MCF 10A (cell line): ENCODE results near the gene TTC32. TPM values are rescaled to one million over a fixed set of nuclear protein-coding genes. Genes with fewer than 3 reads are reported as not detected.

Source experiments
- Bru-seq: library from RNA; stranded (reverse); fragments of 400-500 nt; gene quantifications from one replicate; lab custom pipeline; 2021; lab: Mats Ljungman, UMichigan
- BruChase-seq, 2 experiments: library from RNA; stranded (reverse); fragments of 400-500 nt; gene quantifications; one replicate each; lab custom pipeline; 2021; lab: Mats Ljungman, UMichigan
- BruUV-seq: library from RNA; stranded (reverse); fragments of 400-500 nt; replicated peaks from 2 replicates; lab custom pipeline; 2021; lab: Mats Ljungman, UMichigan
- CTCF ChIA-PET: fragments of 300-600 bp; sonication (Branson Sonifier 250); formaldehyde crosslinking; extraction: SDS; loops from one replicate; lab custom pipeline; 2021; ENCODE audit warnings: antibody characterized with exemption, inconsistent platforms; lab: Yijun Ruan, JAX
- POLR2A ChIA-PET: fragments of 300-600, 350-650 bp; sonication (Branson Sonifier 250); formaldehyde crosslinking; extraction: SDS; loops from one replicate; lab custom pipeline; 2020; ENCODE audit warnings: antibody characterized with exemption, inconsistent platforms; lab: Yijun Ruan, JAX
- DNase-seq: peaks from one replicate; pipeline ENCODE4 v3.0.0-alpha.2; 2018; ENCODE audit not compliant: unreplicated experiment
- H3K27ac Mint-ChIP-seq: one replicate; pipeline ENCODE4 v1.8.0; 2022; ENCODE audit warnings: mild to moderate bottlenecking, low read depth, mixed read lengths; ENCODE audit not compliant: unreplicated experiment
- H3K27me3 Mint-ChIP-seq: one replicate; pipeline ENCODE4 v1.8.0; 2022; ENCODE audit warnings: mixed read lengths; ENCODE audit not compliant: insufficient read depth, unreplicated experiment
- H3K36me3 Mint-ChIP-seq: one replicate; pipeline ENCODE4 v1.8.0; 2022; ENCODE audit warnings: mild to moderate bottlenecking, moderate library complexity, mixed read lengths; ENCODE audit not compliant: insufficient read depth, unreplicated experiment
- H3K4me1 Mint-ChIP-seq: one replicate; pipeline ENCODE4 v1.8.0; 2022; ENCODE audit warnings: mixed read lengths; ENCODE audit not compliant: insufficient read depth, unreplicated experiment
- H3K4me3 Mint-ChIP-seq: one replicate; pipeline ENCODE4 v1.8.0; 2022; ENCODE audit warnings: mild to moderate bottlenecking, moderate library complexity, mixed read lengths; ENCODE audit not compliant: unreplicated experiment
- H3K9me3 Mint-ChIP-seq: one replicate; pipeline ENCODE4 v1.8.0; 2022; ENCODE audit warnings: mixed read lengths; ENCODE audit not compliant: unreplicated experiment
- intact Hi-C: fragments of 100-400 bp; cut with micrococcal nuclease; formaldehyde crosslinking; loops from 2 replicates; pipeline ENCODE4 v1.14.1; 2022
- long read RNA-seq: library from polyadenylated mRNA; stranded (forward); transcript quantifications from one replicate; pipeline ENCODE4 v2.0.0, GENCODE V29; 2022
- total RNA-seq: library from RNA; stranded (reverse); gene quantifications from 2 replicates; pipeline ENCODE4 v1.2.3, GENCODE V29; 2022
- TF ChIP-seq, protein P1 (sequence below): fragments of 200-600 bp; IDR thresholded peaks from one replicate; pipeline ENCODE4 v1.8.0; 2022; ENCODE audit warnings: antibody characterized with exemption, mild to moderate bottlenecking; ENCODE audit not compliant: unreplicated experiment

The TTC32 gene
- 14.1 and 18.2 TPM in 2 replicates for total RNA-seq
- percentile 92 among the genes with signal in this experiment for Bru-seq, nascent RNA
- BruChase-seq, experiment 1, labeled RNA remaining after a 6-hour chase: percentile 86 among the genes with signal in this experiment
- percentile 93 among the genes with signal in this experiment for BruChase-seq, experiment 2, labeled RNA remaining after a 2-hour chase
- long read RNA-seq, transcript TTC32-201 (3 exons, 822 nt): major isoform, 8 of 26 reads
- long read RNA-seq, partial matches to known transcripts: 0 of 26 reads
- long read RNA-seq, other reads (novel, unspliced or antisense): 15 of 26 reads

DNA sequence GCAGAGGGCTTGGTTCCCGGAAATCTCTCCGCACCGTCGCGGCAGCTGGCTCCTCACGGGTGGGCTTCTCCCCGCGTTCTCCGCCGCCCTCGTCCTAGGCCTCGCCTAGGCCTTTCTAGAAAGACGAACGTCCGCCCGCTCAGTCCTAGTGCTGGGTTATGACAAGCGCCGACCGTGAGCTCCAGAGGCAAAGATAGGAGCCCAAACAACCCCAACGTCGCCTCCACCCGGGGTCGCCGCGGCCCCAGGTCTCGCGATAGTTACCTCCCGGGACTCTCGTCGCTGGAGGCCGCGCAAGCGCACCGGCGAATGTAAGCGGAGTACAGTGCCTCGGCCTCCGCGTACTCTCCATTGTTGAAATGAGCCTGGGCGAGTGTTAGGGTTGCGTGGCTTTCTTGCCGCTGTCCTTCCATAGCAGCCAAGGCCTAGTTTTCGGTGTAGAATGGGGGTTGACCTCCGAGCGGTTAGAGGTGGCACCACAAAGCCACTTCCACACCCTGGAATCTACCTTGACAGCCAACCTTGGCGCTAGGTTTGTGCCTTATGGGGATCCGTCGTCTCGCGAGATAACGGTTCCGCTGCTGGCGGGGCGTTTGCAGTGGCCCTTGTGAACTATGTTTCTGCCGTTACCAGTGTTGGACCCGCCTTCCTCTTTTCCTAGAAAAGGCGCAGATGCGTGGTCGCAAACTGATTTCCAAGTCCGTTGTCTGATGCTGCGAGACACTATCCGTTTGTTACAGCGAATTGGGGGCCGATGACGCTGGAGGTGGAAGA lies at the start of gene TTC32:
TSS of gene TTC32 (minus strand) at position 542 of the 774 bp plus-strand sequence. CDS start at position 413, 129 bp downstream.
- Mint-ChIP-seq H3K36me3 (peaks cover 19% of the 10 kb centered on the region), H3K4me1 (peaks cover 30% of the 10 kb centered on the region), H3K9me3 (no peaks in the 10 kb centered on the region), H3K27me3 (no peaks in the 10 kb centered on the region), H3K4me3 (peak within 1 kb of the TSS; percentile 87), H3K27ac (peak within 1 kb of the TSS; percentile 99)
- intact Hi-C loops: loop anchor here (5.0 kb wide), 1 partner anchor 91 kb away; the partner anchor contains the start of gene WDR35
- TF ChIP-seq, protein P1, sequence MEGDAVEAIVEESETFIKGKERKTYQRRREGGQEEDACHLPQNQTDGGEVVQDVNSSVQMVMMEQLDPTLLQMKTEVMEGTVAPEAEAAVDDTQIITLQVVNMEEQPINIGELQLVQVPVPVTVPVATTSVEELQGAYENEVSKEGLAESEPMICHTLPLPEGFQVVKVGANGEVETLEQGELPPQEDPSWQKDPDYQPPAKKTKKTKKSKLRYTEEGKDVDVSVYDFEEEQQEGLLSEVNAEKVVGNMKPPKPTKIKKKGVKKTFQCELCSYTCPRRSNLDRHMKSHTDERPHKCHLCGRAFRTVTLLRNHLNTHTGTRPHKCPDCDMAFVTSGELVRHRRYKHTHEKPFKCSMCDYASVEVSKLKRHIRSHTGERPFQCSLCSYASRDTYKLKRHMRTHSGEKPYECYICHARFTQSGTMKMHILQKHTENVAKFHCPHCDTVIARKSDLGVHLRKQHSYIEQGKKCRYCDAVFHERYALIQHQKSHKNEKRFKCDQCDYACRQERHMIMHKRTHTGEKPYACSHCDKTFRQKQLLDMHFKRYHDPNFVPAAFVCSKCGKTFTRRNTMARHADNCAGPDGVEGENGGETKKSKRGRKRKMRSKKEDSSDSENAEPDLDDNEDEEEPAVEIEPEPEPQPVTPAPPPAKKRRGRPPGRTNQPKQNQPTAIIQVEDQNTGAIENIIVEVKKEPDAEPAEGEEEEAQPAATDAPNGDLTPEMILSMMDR: no peak
- no TSS peak for BruUV-seq
- CTCF ChIA-PET: no interaction called here
- peak; percentile 95 for DNase-seq
- POLR2A ChIA-PET: interaction anchor here (0.6 to 4.1 kb wide), 10 partner anchors 9 to 851 kb away, joined by 3 to 53 read pairs (median 4); partner anchors contain the start of genes LAPTM4A and WDR35

DNA sequence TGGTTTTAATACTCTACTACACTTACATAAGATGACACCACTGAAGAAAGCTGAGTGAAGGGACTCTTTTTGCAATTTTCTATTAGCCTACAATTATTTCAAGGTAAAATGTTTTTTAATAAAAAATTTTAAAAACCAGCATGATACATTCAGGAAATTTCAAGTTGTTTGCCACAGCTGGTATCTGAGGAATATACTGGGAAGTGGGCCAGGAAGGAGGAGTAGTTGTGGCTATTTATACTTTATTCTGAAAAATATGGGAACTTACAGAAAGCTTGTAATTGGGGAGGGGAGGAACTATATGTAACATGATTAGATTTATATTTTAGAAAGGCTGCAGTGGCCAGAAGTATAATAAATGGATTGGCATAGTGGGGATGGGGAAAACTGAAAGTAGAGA lies 47.3 kb upstream of the TTC32 start:
- intact Hi-C loops: no loop called here
- BruUV-seq: no TSS peak
- ChIA-PET POLR2A (no interaction called here), CTCF (interaction anchor here (0.7 kb wide), 1 partner anchor 67 kb away, joined by 4 read pairs; no protein-coding TSS in a partner anchor)
- no peak overlapping the region for H3K27ac Mint-ChIP-seq
- H3K4me1 Mint-ChIP-seq: peaks cover 12% of the 10 kb centered on the region
- H3K9me3 Mint-ChIP-seq: no peaks in the 10 kb centered on the region
- TF ChIP-seq, protein P1: no peak
- H3K4me3 Mint-ChIP-seq: no peak overlapping the region
- peaks cover 67% of the 10 kb centered on the region for H3K36me3 Mint-ChIP-seq
- DNase-seq: peak; percentile 4
- H3K27me3 Mint-ChIP-seq: no peaks in the 10 kb centered on the region

DNA sequence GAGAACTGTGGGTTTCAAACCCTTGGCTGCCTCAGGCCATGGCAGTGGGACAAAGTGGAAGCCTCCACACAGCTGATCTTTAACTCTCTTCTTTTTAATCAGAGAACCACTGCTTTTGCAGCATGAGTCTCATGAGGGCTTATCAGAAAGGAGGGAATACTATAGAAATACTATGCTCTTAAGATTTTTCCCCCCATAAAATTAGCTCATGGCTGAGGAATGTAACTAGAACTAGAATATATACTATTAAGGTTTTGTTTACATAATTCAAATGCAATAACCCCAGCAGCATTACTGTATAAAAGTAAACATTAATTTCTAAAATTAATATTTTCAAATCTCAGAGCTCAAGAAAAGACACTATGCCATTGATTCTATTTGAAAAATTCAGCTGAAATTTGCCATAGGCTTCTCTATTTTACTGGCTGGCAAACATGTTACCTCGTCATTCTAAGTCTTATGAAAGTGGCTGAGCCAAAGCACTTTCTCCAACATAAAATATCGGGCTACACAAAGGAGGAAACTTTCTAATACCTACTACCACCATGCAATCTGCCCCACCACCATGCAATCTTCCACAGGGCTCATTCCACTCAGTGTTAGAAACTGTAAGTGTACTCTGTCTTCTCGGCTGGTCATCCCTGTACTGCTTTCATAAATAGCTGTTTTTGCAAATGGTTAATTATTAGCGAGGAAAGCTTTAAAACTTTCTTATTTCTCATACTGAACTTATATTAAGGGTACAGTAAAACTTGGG lies 45.6 kb upstream of the TTC32 start:
- no peak for DNase-seq
- POLR2A ChIA-PET: interaction anchor here (0.6 to 1.1 kb wide), 2 partner anchors 266 to 1449 kb away, joined by 3 read pairs; no protein-coding TSS in a partner anchor
- no peaks in the 10 kb centered on the region for H3K9me3 Mint-ChIP-seq
- no peak overlapping the region for H3K27ac Mint-ChIP-seq
- intact Hi-C loops: no loop called here
- no peaks in the 10 kb centered on the region for H3K27me3 Mint-ChIP-seq
- no peak overlapping the region for H3K4me3 Mint-ChIP-seq
- TF ChIP-seq, protein P1: no peak
- peaks cover 60% of the 10 kb centered on the region for H3K36me3 Mint-ChIP-seq
- CTCF ChIA-PET: interaction anchor here (0.7 to 1.9 kb wide), 3 partner anchors 8 to 68 kb away, joined by 5 to 9 read pairs (median 7); no protein-coding TSS in a partner anchor
- H3K4me1 Mint-ChIP-seq: peaks cover 12% of the 10 kb centered on the region
- BruUV-seq: no TSS peak
